ENCODE measurements around the gene B3GAT2. TPM values are rescaled to one million over a fixed set of nuclear protein-coding genes. Genes with fewer than 3 reads are reported as not detected.

B3GAT2 gene
- total RNA-seq, 1 experiment from 2014 or later = 0.22 TPM

DNA sequence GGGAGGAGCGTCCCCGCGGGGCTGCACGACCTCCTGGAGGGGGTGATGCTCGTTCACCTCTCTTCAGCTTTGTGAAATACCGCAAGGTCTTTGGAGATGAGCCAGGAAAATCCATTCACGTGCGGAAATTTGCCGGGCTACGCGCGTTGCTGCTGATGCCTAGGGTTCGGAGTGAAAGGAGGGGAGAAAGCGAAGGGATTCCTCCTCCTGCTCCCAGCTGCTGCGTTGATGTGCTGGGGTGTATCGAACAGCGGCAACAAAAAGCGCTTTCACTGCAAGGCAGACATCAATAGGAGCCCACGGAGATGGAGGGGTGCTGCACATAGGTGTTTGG lies 391 bp upstream of the B3GAT2 start:
- Mint-ChIP-seq H3K27me3 (ENCODE audit: low read depth) (peaks cover 78% of the 10 kb centered on the region), H3K36me3 (ENCODE audit: insufficient read depth in 1 of 3, low read depth in 3 of 3) (no peaks in the 10 kb centered on the region; a peak in 1 of 7 replicates), H3K4me1 (peaks cover 5 to 18% of the 10 kb centered on the region in 2 experiments), H3K4me3 (peak overlapping the region; percentile 71 to 87), H3K9me3 (no peaks in the 10 kb centered on the region), H3K27ac (no peak overlapping the region)
- H3K23me2 ChIP-seq (ENCODE audit: insufficient read length, low read depth, low read length, poor library complexity, severe bottlenecking) = peaks cover 19% of the 10 kb centered on the region
- no peak overlapping the region for H3K18ac ChIP-seq (ENCODE audit: insufficient read length, low read depth, low read length)
- H2BK15ac ChIP-seq (ENCODE audit: low read depth, low read length) = no peak overlapping the region
- H2BK20ac ChIP-seq (ENCODE audit: low read depth, low read length, poor library complexity, severe bottlenecking) = no peak overlapping the region
- no peak overlapping the region for H2AFZ ChIP-seq (ENCODE audit: low read length)
- H3K9ac ChIP-seq (ENCODE audit: extremely low read depth, insufficient read length, low read length) = no peak overlapping the region
- TF ChIP-seq, protein P1, sequence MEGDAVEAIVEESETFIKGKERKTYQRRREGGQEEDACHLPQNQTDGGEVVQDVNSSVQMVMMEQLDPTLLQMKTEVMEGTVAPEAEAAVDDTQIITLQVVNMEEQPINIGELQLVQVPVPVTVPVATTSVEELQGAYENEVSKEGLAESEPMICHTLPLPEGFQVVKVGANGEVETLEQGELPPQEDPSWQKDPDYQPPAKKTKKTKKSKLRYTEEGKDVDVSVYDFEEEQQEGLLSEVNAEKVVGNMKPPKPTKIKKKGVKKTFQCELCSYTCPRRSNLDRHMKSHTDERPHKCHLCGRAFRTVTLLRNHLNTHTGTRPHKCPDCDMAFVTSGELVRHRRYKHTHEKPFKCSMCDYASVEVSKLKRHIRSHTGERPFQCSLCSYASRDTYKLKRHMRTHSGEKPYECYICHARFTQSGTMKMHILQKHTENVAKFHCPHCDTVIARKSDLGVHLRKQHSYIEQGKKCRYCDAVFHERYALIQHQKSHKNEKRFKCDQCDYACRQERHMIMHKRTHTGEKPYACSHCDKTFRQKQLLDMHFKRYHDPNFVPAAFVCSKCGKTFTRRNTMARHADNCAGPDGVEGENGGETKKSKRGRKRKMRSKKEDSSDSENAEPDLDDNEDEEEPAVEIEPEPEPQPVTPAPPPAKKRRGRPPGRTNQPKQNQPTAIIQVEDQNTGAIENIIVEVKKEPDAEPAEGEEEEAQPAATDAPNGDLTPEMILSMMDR (conservative IDR thresholded peaks at IDR 0.05) = no peak
- no peak overlapping the region for H3K27ac ChIP-seq (ENCODE audit: insufficient read length, low read depth, low read length)
- H2AK5ac ChIP-seq (ENCODE audit: insufficient read length, low read length) = no peak overlapping the region
- H3K4me2 ChIP-seq (ENCODE audit: insufficient read depth, insufficient read length, low read length) = peak overlapping the region; percentile 45
- H2BK5ac ChIP-seq (ENCODE audit: insufficient read length, low read length) = no peak overlapping the region
- H3T11ph ChIP-seq (ENCODE audit: low read length) = no peak overlapping the region
- no peak overlapping the region for H4K91ac ChIP-seq (ENCODE audit: insufficient read length, low read depth, low read length)
- no peak for DNase-seq
- no peaks in the 10 kb centered on the region for H3K9me3 ChIP-seq (ENCODE audit: control insufficient read depth, low read depth, low read length)
- WGBS (ENCODE audit: extremely low coverage, insufficient read length, low lambda C conversion rate) = no CpG with 5 or more reads among the region's 19 CpGs
- no peaks in the 10 kb centered on the region for H4K20me1 ChIP-seq (ENCODE audit: control insufficient read depth, insufficient read depth, insufficient read length)
- no peak overlapping the region for H3K56ac ChIP-seq (ENCODE audit: insufficient read length, low read depth, low read length)
- no peak overlapping the region for H2BK12ac ChIP-seq (ENCODE audit: insufficient read length, low read depth, low read length)
- H3K79me2 ChIP-seq (ENCODE audit: insufficient read depth, low read length) = no peaks in the 10 kb centered on the region
- no peaks in the 10 kb centered on the region for H3K79me1 ChIP-seq (ENCODE audit: insufficient read depth, low read depth, low read length, poor library complexity, severe bottlenecking)
- H2BK120ac ChIP-seq (ENCODE audit: low read depth, low read length, poor library complexity, severe bottlenecking) = no peak overlapping the region
- H3K23ac ChIP-seq (ENCODE audit: insufficient read length, low read depth, low read length) = no peak overlapping the region
- H3K4ac ChIP-seq (ENCODE audit: low read depth, low read length) = no peak overlapping the region
- H3K4me1 ChIP-seq (ENCODE audit: insufficient read depth, low read length) = peaks cover 2% of the 10 kb centered on the region; the same call in 1 of the 2 replicates
- no peak overlapping the region for H3K14ac ChIP-seq (ENCODE audit: insufficient read depth, low read length)
- H4K5ac ChIP-seq (ENCODE audit: insufficient read length, low read depth, low read length) = no peak overlapping the region
- no peak overlapping the region for H4K8ac ChIP-seq (replicated peaks; ENCODE audit: insufficient read length, low read depth, low read length)
- H3K27me3 ChIP-seq (ENCODE audit: insufficient read depth, low read length) = peaks cover 19% of the 10 kb centered on the region; the same call in 1 of the 2 replicates

All from H9 (cell line).